SK-MEL-5 (cell line): Measurements from ENCODE around the gene BICDL2. TPM values are rescaled to one million over a fixed set of nuclear protein-coding genes. Genes with fewer than 3 reads are reported as not detected.
A peak's percentile ranks its signal among the peaks of the same experiment; 100 is the strongest.
"Not testable (repeated sequence)": the region's sequence is repeated elsewhere in the genome, so short reads cannot be mapped to it uniquely, and the experiment has no call there.

Experiments
- DNase-seq: peaks from one replicate; pipeline ENCODE4 v3.0.0-alpha.2; 2016; ENCODE audit warnings: low read depth, low spot score
- in situ Hi-C: cut with HindIII; loops from 2 replicates; pipeline ENCODE4 v1.10.0; 2016; ENCODE audit warnings: low sequenced_read_pairs, high pct_unique_total_duplicates, low pct_unique_long_range_greater_than_20kb
- polyA plus RNA-seq, 2 experiments: library from polyadenylated mRNA; depleted of rRNA; stranded (reverse); fragments of >200 nt; gene quantifications; 2 replicates each; pipeline ENCODE4 v1.2.3, GENCODE V29; 2015
- total RNA-seq: library from RNA; depleted of rRNA; stranded (reverse); fragments of >200 nt; shearing (Covaris generic); gene quantifications from 2 replicates; pipeline ENCODE4 v1.2.3, GENCODE V29; 2014; rRNA removed

BICDL2 gene, protein sequence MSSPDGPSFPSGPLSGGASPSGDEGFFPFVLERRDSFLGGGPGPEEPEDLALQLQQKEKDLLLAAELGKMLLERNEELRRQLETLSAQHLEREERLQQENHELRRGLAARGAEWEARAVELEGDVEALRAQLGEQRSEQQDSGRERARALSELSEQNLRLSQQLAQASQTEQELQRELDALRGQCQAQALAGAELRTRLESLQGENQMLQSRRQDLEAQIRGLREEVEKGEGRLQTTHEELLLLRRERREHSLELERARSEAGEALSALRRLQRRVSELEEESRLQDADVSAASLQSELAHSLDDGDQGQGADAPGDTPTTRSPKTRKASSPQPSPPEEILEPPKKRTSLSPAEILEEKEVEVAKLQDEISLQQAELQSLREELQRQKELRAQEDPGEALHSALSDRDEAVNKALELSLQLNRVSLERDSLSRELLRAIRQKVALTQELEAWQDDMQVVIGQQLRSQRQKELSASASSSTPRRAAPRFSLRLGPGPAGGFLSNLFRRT
- 0.24 and 0.29 TPM in 2 replicates for total RNA-seq
- not detected in 2 replicates for polyA plus RNA-seq (2015; cell fraction: cytosol; rRNA removed)
- polyA plus RNA-seq (2015; cell fraction: nucleus; rRNA removed): not detected in 2 replicates

DNA sequence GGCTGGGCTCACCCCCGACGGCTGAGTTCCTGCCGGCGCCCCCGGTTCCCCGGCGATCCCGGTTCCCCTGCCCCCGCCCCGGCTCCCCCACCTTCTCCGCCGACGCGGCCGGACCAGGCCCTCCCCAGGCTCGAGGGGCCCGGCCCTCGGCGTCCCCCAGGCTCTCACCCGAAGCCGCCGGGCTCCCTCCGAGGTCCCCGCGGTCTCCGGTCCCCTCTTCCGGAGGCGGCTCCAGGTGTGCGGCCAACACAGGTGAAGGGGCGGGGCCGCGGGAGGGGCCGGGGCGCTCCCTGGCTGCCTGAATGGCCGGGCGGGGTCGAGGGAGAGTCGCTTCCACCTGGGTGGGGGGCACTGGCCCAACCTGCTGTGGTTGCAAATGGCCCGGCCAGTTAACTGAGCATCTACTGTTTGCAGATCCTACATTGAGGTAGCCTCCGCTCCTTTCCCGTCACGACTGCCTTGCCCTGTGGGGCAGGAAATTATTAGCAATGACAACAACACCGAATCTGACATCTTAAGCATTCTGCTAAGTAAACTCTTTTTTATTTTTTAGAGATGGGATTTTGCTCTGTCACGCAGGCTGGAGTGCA lies at the start of gene BICDL2:
Gene BICDL2 (minus strand): TSS at position 219 of the 590 bp plus-strand sequence. CDS start 1,448 bp downstream, outside the sequence.
- DNase-seq: no peak
- in situ Hi-C loops: no loop called here

DNA sequence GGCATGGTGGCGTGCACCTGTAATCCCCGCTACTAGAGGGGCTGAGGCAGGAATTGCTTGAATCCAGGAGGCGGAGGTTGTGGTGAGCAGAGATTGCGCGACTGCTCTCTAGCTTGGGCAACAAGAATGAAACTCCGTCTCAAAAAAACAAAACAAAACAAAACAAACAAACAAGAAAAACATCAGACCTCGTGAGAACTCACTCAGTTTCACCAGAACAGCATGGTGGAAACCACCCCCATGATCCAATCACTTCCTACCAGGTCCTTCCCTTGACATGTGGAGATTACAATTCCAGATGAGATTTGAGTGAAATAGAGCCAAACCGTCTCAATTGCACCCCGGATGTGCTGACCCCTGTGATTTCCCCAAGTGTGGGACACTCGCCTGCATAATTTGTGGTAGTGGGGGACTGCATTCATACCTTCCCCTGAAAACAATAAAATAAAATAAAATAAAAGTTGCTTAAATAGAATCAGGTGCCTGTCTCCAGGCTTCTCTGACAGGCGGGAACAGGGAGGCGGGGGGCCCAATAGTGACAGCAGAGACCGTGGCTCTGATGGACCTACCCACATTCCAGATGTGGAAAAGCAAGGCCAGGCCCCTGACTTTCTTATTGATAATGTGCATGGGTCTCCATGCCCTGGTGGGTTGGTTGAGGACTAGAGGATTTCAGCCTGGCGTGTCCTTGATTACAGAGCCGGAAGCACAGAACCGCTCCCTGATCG lies 49.3 kb upstream of the BICDL2 start:
- no peak for DNase-seq

DNA sequence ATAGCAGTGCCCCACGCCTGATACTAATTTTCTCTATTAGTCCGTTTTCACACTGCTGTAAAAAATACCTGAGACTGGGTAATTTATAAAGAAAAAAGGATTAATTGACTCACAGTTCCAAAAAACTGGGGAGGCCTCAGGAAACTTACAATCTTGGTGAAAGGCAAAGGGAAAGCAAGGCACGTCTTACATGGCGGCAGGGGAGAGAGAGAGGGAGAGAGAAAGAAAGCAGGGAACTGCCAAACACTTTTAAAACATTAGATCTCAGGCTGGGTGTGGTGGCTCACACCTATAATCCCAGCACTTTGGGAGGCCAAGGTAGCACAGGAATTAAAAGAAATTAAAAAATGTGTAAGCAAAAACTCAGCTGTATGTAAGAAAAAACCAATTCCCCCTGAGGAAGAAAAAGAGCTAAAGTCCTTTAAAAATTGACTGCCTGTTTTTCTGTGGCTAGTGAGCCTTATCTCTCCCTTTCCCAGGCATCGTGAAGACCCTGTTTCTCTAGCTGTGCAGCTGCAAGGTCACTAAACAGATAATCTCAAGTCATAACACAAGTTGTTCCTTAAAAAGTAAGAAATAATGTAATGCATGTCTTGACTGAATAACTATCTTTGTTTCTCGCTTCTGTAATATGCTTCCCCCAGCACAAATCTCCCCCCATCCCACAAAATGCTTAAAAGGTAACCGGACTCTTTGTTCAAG lies 48.4 kb upstream of the BICDL2 start:
- in situ Hi-C loops: no loop called here

More for the DNA sequence above, 49.3 kb upstream of the BICDL2 start:
- in situ Hi-C loops: no loop called here

DNA sequence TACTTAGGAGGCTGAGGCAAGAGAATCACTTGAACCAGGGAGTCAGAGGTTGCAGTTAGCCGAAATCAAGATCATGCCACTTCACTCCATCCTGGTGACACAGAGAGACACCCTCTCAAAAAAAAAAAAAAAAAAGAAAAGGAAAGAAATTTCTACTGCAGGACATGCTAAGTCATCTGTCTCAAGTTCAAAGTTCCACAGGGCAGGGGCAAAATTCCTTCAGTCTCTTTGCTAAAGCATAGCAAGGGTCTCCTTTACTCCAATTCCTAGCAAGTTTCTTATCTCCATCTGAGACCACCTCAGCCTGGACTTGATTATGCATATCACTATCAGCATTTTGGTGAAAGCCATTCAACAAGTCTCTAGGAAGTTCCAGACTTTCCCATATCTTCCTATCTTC lies 47.7 kb upstream of the BICDL2 start:
- in situ Hi-C loops: no loop called here
- no peak for DNase-seq

More for the DNA sequence above, 48.4 kb upstream of the BICDL2 start:
- no peak for DNase-seq

DNA sequence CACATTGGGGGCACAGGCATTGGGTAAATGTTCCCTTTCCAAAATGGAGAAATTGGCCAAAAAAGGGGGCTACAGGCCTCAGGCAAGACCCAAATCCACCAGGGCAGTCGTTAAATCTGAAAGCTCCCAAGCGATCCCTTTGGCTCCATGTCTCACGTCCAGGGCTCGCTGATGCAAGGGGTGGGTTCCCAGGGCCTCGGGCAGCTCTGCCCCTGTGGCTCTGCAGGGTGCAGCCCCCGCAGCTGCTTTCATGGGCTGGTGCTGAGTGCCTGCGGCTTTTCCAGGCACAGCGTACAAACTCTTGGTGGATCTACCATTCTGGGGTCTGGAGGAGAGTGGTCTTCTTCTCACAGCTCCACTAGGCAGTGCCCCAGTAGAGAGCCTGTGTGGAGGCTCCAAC lies 46.7 kb upstream of the BICDL2 start:
- in situ Hi-C loops, DNase-seq: not testable (repeated sequence)

DNA sequence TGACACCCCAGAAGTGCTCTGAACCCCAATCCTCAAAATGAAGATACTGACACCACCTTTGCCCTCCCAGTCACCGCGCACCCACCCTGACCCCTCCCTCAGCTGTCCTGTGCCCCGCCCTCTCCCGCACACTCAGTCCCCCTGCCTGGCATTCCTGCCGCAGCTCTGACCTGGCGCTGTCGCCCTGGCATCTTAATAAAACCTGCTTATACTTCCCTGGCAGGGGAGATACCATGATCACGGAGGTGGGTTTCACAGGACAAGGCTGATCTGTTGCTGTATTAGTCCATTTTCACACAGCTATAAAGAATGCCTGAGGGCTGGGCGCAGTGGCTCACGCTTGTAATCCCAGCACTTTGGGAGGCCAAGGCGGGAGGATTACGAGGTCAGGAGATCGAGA lies 45.2 kb upstream of the BICDL2 start:
- DNase-seq, in situ Hi-C loops: not testable (repeated sequence)

DNA sequence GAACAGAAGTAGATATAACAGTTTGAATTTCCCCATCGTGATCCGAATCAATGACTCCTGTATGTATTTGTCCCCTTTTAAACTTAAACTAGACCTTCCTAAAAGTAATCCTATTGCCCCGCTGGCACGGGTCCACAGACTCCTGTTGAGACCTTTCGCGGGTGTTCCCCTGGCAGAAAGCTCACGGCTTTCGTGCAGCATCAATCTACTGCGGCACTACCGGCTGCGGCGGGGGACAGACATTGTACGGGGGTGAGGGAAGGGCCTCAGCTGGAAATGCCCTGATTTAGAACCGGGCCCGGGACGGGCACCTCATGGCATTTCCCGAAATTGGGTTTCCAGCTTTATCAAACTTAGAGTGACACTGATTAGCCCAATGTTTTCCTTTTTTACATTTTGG lies 43.3 kb upstream of the BICDL2 start:
- in situ Hi-C loops: no loop called here
- DNase-seq: no peak

DNA sequence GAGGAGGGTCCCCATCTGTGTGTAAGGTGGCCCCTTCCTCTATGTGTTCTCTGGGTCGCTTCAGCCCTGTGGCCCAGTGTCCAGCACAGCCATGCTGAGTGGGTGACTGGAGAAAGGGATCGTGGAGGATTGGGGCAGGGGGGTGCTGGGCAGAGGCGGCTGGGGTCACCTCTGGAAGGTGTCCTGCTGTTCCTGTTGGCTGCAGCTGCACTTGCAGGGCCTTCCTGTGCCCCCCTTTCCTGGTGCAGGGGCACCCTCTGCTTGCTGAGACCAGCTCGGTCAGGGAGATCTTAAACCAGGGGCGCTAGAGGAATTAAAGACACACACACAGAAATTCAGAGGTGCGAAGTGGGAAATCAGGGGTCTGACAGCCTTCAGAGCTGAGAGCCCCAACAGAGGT lies 39.8 kb upstream of the BICDL2 start:
- DNase-seq: no peak
- in situ Hi-C loops: no loop called here

DNA sequence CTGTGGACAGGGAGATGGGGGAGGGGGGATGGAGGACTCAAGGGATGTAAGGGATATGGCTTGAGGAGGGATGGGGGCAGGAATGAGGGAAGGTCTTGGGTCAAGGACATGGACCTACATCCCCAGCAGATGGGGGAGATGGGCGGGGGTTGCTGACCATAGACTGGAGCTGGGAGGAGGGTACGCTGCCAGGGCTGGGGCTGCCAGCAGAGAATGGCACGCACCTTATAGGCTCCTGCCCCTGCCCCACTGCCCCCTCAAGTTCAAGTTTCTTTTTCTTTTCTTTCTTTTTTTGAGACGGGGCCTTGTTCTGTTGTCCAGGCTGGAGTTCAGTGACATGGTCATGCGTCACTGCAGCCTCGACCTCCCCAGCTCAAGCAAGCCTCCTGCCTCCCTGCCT lies 39.2 kb upstream of the BICDL2 start:
- DNase-seq, in situ Hi-C loops: not testable (repeated sequence)

DNA sequence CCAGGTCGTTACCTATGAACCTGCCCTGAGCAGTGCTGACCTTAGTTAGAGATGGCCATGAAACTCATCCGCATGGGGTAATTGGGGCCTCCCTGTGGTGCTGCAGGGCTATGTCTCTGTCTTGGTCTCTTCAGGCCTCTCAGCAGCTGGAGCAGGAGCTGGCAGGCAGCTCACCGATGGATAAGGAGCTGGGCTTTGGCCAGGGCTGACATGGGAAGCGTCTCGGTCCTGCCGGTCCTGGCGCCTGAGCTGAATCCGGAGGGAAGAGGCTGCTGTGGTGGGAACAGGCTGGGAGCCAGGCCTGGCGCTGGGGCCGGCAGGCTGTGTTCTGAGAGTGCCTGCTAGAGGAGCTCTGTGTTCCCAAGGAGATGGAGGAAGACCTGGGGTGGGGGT lies 38.8 kb upstream of the BICDL2 start:
- no peak for DNase-seq
- in situ Hi-C loops: no loop called here

DNA sequence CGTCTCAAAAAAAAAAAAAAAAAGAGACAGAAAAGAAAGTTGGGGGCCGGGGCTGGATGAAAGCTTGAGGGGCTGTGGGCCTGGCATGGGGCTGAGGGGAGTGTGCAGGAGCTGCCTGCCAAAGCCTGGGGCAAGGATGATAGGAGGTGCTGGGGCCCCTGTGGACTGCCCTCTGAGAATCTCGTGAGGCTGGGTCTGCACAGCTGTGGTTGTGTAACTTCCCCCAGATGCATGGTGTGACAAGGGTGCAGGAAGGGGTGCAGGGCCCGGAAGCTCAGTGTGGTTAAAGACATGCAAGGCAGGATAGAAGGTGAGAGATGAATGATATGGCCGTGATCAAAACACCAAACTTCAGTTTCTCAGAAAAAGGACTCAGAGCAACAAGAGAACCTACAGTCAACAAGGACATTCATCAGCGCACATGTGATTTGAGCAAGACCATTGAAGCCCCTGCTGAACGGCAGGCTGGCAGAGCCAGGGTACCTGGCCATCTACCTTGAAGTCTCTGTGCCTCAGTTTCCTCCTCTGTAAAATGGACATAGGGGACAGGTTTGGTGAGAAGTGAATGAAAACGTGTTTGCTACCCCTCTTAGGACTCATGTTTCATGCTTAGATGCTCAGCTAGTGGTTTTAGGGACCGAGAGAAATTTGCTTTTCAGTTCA lies 38.2 kb upstream of the BICDL2 start:
- in situ Hi-C loops: no loop called here
- DNase-seq: no peak

DNA sequence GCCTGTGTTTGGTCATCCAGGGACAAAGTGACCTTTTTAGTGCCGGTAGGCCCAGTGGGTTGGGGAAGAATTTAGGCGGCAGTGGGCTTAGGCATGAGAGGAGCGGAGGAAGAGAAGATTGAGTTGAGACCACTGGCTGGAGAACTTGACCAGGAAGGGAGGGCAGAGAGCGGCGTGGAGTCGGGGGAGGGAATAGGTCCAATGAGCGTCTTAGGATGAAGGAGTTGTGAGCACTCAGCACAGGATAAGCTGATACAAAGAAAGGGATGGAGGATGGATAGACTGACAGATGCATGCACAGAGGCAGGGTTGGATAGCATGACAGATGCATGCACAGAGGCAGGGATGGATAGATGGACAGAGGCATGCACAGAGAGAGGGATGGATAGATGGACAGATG lies 36.7 kb upstream of the BICDL2 start:
- DNase-seq: no peak
- in situ Hi-C loops: no loop called here

DNA sequence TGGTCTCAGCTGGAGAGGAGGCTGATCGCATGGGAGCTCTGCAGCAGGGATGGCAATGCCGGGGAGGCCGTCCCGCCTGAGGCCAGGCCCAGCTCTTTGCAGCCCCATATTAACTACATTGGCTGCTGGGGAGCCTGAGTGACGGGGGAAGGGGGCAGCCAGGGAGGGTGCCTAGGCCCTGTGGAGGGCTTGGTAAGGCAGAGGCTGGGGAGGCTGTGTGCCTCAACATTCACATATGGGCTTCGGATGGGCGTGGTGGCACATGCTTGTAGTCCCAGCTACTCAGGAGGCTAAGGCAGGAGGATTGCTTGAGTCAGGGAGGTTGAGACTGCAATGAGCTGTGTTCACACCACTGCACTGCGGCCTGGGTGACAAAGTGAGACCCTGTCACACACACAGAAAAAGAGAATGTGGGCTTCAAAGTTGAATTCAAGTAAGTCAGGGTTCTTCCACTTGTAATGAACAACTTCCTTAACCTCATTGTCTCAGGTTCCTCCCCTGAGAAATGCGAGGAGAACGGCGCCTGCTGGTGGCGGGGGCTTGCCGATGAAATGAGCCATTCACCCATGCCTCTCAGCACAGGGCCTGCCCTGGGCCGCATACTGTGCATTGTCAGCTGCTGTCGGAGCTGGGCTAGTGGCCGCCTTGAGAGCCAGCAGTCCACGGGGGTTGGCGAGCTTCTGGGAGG lies 36.0 kb upstream of the BICDL2 start:
- DNase-seq: peak; percentile 33
- in situ Hi-C loops: not testable (repeated sequence)

DNA sequence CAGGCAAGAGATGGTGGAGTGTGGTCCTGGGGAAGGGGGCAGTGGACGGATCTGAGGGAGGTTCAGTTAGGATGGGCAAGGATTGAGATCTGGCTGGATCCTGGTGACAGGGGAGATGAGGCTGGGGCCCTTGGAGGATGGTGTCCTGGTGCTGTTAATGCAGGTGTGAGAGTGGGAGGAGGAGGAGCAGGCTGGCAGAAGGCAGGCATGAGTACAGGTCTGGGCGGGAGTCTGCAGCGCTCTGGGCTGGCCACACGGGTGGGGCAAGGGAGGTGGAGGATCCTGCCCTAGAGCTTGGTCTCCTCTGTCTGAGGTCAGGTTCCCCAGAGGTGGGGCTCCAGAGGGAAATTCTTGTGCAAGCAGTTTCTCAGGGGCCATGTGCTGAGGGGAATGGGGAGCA lies 35.4 kb upstream of the BICDL2 start:
- DNase-seq, in situ Hi-C loops: not testable (repeated sequence)

DNA sequence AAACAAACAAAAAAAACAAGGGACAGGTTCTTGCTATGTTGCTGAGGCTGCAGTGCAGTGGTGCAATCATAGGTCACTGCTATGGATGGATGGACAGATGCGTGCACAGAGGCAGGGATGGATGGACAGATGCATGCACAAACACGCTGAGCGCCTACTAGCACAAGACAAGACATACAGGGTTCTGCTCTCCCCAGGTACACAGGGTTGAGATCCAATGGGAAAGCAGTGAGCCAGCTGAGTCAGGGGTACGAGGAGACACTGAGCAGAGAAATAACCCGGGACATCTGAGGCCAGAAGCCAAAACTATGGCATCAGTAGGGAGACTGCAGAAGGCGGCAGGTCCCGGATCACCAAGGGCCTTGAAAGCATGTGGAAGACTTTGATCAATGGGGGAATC lies 34.9 kb upstream of the BICDL2 start:
- in situ Hi-C loops: no loop called here
- no peak for DNase-seq

DNA sequence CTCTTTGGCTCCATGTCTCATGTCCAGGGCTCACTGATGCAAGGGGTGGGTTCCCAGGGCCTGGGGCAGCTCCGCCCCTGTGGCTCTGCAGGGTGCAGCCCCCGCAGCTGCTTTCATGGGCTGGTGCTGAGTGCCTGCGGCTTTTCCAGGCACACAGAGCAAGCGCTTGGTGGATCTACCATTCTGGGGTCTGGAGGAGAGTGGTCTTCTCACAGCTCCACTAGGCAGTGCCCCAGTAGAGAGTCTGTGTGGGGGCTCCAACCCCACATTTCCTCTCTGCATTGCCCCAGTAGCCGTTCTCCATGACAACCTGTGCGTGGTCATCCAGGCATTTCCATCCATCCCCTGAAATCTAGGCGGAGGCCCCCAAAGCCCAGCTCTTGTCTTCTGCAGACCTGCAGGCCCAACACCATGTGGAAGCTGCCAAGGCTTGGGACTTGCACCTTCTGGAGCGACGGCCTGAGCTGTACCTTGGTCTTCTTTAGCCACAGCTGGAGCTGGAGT lies 33.9 kb upstream of the BICDL2 start:
- no peak for DNase-seq
- in situ Hi-C loops: no loop called here
